Epidermal melanocyte (primary cell): ENCODE results near the gene PRH2.

Source experiments
- DNase-seq: peaks from one replicate; pipeline ENCODE4 v3.0.0; 2011; ENCODE audit warnings: low spot score; ENCODE audit not compliant: insufficient read length

The PRH2 gene

DNA sequence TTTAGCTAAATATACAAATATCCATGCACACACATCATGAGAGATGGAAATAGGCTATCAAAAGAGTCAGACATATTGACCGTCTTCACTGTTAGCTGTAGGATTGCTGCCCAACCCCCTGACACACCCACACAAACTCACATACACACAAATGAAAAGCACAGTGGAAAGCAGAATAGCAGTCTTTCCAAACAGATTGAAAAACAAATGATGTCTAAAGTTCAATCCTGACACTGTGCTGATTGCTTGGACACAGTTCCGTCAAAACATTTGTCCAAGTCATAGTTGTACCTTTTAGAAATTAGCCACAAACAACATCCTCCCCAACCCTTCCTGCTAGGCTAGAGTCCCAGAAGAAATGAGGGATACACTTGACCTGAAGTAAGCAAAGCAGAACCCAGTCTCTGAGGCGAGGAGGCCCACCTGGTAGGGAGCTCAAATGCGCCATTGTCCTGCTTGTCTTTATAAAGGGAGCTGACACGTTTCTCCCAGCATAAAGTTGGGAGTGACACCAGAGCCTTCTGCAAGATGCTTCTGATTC is at the start of gene PRH2:
Gene PRH2 (plus strand): TSS at position 491 of the 541 bp plus-strand sequence. CDS start 38 bp downstream, at position 529.
- no peak for DNase-seq

GRCh38 chr12:10884086-10884725 is 44.8 kb upstream of the PRH2 start, which contains the start of gene PRH1:
TSS of gene PRH1 (minus strand) at chr12:10884255. CDS start at chr12:10884217, 38 bp downstream.
- no peak for DNase-seq

GRCh38 chr12:10889226-10889625 is 39.8 kb upstream of the PRH2 start:
- DNase-seq = no peak

- no peak for DNase-seq
These were observed 37.1 kb upstream of the PRH2 start for GRCh38 chr12:10891937-10892336.

DNA sequence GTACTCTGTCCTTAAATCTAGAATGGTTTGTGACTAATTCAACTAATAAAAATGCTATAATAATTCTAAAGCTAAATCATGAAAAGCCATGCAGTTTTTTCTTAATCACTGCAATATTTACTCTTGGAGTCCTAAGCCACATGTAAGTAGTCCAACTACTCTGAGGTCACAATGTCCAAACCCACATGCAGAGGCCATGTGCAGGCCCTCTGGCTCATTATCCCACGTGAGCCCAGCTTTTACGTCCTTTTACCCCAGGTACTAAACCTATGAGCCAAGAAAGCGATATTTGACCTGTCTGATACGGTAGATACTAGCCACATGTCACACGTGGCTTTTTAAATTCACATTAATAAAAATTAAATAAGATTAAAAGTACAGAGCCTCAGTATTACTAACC is 32.2 kb upstream of the PRH2 start:
- DNase-seq = no peak

- DNase-seq = no peak
These were observed 28.5 kb upstream of the PRH2 start for GRCh38 chr12:10900530-10900929.

DNA sequence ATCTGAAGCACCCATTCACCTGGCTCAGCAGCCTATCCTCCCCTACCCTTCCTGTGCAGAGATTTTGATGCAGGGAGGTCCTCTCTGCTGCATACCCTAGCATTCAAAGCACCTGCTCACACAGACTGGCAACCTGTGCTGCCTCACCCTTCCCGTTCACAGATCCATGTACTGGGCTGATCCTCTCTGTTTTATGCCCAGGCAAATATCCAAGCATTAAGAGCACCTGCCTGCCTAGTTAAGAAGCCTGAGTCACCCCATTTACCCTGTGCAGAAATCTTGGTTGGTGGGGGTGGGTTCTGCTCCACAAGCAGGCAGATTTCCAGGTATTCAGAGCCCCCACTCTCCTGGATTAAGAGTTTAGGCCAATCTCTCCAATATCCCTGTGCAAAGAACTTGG is 28.1 kb upstream of the PRH2 start:
- DNase-seq = no peak

- no peak for DNase-seq
These were observed 27.6 kb upstream of the PRH2 start for GRCh38 chr12:10901427-10901826.

- no peak for DNase-seq
These were observed 24.4 kb upstream of the PRH2 start for GRCh38 chr12:10904686-10905085.

DNA sequence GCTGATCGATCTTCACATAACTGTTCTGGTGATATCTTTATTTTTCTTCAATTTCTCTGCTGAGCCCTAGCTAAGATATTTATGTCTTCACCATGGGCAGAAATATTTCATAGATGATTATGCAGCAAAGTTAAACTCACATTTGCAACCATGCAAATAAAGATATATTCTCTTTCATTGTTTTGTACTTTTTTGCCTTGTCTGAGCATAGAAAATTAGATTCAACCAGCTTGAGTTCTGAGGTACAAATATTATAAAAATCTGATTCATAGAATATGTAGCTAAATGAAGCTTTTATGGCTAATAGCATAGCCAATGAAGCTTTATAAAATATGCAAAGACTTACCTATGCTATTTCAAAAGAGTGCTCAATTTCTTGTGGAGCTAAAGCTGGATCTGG is 19.6 kb upstream of the PRH2 start, which contains the start of gene TAS2R13:
Gene TAS2R13 (minus strand): TSS at position 101 of the 400 bp plus-strand sequence. CDS start 264 bp downstream, outside the sequence.
- DNase-seq = no peak

DNA sequence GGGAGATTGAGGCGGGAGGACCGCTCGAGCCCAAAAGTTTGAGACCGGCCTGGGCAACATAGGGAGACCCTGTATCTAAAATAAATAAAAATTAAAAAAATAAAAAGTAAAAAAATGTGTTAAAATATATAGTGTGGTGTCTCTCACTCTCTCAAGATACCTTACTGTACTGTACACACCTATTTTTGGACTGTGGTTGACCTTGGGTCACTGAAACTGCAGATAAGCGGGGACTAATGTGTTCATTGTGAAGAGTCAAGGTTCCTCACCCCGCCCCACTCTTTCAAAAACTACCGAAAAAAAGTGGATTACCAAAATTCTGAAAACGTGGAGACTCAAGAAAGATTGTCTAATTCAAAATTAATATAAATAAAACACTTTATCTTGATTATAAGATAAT is 18.7 kb upstream of the PRH2 start:
- DNase-seq = no peak

GRCh38 chr12:10919809-10920208 is 9.2 kb upstream of the PRH2 start:
- DNase-seq = no peak

DNA sequence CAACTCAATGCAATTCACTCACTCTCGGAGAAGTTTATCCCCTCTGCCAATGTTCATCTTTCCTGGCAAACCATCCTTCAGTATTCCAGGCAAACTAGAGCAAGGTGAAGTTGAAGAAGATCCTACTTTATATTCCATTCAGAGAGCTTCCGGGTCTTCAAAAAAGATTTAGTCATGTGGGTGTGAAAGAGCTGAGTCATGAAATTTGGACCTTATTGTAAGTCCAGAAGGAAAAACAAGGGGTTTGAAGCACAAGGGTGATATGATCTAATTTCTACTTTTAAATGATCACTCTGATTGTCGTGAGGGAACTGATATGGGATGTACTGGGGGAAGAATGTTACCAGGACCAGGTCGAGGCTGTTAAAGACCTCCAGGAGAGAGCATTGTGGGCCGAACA is 2.8 kb upstream of the PRH2 start:
- DNase-seq = no peak

GRCh38 chr12:10936506-10936905 is 7.5 kb downstream of the PRH2 start:
- no peak for DNase-seq

DNA sequence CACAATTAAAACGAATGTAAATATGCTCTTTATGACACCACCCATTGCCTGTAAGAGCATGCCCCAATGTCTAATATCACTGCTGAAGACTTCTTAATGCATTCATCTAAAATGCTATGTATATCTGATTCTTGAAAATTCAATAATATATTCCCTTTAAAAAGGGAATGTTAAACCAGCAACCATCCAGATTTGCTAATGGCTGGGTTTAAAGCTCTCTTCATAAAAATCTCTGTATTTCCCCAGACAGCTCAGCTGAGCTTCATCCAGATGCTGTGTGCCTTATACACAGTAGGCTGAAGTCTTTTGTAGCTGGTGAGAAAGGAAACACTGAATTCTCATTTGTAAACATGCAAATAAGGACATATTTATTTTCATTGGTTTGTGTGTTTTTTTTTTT is 10.1 kb downstream of the PRH2 start, which contains the start of gene TAS2R14:
Gene TAS2R14 (minus strand): TSS at position 101 of the 400 bp plus-strand sequence. CDS start 56 bp downstream, at position 45.
- DNase-seq = no peak

- DNase-seq = no peak
These were observed 11.4 kb downstream of the PRH2 start for GRCh38 chr12:10940389-10940788.

GRCh38 chr12:10941369-10941768 is 12.3 kb downstream of the PRH2 start:
- DNase-seq = no peak

DNA sequence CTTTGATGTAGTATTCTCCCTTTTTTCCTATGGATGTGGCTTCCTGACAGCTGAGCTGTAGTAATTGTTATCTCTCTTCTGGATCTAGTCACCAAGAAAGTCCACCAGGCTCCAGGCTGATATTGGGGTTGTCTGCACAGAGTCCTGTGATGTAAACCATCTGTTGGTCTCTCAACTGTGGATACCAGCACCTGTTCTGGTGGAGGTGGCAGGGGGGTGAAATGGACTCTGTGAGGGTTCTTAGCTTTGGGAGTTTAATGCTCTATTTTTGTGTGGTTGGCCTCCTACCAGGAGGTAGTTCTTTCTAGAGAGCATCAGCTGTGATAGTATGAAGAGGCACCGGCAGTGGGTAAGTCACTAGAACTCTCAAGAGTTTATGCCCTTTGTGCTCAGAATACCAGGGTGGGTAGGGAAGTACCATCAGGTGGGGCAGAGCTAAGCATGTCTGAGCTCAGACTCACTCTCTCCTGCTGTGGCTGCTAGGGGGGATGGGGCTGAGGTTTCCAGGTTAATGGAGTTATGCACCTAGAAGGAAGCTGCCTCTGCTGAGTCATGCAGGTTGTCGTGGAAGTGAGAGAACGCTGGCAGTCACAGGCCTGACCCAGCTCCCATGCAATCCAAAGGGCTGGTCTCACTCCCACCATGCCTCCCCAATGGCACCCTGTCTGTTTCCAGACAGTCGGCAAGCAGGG is 13.0 kb downstream of the PRH2 start:
- no peak for DNase-seq

- no peak for DNase-seq
These were observed 14.1 kb downstream of the PRH2 start for GRCh38 chr12:10943167-10943566.

- no peak for DNase-seq
These were observed 23.6 kb downstream of the PRH2 start for GRCh38 chr12:10952645-10953044.

DNA sequence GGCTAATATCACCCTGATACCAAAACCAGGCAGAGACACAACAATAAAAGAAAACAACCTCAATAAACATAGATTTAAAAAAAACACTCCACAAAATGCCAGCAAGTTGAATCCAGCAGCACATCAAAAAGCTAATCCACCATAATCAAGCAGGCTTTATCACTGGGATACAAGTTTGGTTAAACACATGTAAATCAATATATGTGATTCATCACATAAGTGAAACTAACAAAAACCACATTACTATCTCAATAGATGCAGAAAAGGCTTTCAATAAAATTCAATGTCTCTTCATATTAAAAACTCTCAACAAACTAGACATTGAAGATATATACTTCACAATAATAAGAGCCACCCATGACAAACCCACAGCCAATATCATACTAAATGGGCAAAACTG is 27.0 kb downstream of the PRH2 start:
- DNase-seq = no peak

DNA sequence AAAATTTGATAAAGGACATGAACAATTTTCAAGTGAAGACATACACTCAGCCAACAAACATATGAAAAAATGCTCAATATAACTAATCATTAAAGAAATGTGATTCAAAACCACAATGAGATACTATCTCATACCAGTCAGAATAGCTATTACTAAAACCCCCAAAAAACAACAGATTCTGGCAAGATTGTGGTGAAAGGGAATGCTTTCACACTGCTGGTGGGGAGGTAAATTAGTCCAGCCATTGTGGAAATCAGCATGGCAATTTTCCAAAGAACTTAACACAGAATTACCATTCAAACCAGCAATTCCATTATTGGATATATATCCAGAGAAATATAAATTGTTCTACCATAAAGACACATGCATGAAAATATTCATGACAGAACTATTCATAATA is 28.7 kb downstream of the PRH2 start:
- no peak for DNase-seq

DNA sequence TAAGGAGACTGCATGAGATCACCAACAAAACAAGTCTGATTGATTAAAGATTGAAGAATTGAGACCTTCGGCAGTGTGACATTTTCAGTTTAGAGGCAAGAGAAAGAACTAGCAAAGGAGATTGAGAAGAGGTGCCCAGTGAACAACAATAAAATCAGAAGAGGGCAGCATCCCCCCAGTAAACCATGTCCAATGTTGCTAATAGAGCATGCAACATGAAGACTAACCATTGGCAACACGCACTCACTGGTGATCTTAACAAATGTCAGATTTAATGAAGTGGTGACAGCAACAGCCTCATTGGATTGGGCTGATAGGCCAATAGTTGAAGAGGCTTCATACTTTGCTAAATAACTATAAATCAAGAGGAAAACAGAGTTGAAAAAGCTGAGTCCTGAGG is 30.8 kb downstream of the PRH2 start:
- DNase-seq = no peak
